Natural killer cell (primary cell): ENCODE data around the gene BMPR1A. TPM values are rescaled to one million over a fixed set of nuclear protein-coding genes. Genes with fewer than 3 reads are reported as not detected.

Experiments
- ATAC-seq, 3 donors: fragments of 150-1000 bp in 2 of 3; fragments of 200-7000 bp in 1 of 3; cut with Tn5 transposase; 1 replicate in 1 of 3; 2 replicates in 2 of 3; pipeline ENCODE4 v1.10.0; 2021; ENCODE audit warnings: mild to moderate bottlenecking in 2 of 3, moderate library complexity in 2 of 3
- DNase-seq, 2 donors: peaks; one replicate each; pipeline versions ENCODE4 v3.0.0 to v3.0.0-alpha.2; 2013 to 2021; ENCODE audit warnings: mixed read lengths in 1 of 2
- H3K27ac ChIP-seq: one replicate; pipeline ENCODE4 v1.5.1; 2013; ENCODE audit warnings: mild to moderate bottlenecking, low read length
- H3K27me3 ChIP-seq: one replicate; pipeline ENCODE4 v1.6.1; 2013; ENCODE audit warnings: low read length; ENCODE audit not compliant: control insufficient read depth, insufficient read depth
- H3K36me3 ChIP-seq: one replicate; pipeline ENCODE4 v1.6.1; 2013; ENCODE audit warnings: low read length; ENCODE audit not compliant: control insufficient read depth, insufficient read depth
- H3K4me1 ChIP-seq: one replicate; pipeline ENCODE4 v1.6.1; 2013; ENCODE audit warnings: low read length; ENCODE audit not compliant: control insufficient read depth, insufficient read depth
- H3K4me3 ChIP-seq: one replicate; pipeline ENCODE4 v1.5.1; 2013; ENCODE audit warnings: low read length
- H3K9me3 ChIP-seq: one replicate; pipeline ENCODE4 v1.6.1; 2013; ENCODE audit warnings: low read length; ENCODE audit not compliant: control insufficient read depth, insufficient read depth
- H3K27ac Mint-ChIP-seq, 2 donors: one replicate each; pipeline ENCODE4 v1.8.0; 2022; ENCODE audit warnings: mild to moderate bottlenecking in 2 of 2, mixed read lengths in 2 of 2, moderate library complexity in 1 of 2
- H3K27me3 Mint-ChIP-seq, 2 donors: one replicate each; pipeline ENCODE4 v1.8.0; 2022; ENCODE audit warnings: low read depth in 2 of 2, mixed read lengths in 2 of 2
- H3K36me3 Mint-ChIP-seq: one replicate; pipeline ENCODE4 v1.8.0; 2022; ENCODE audit warnings: mixed read lengths
- H3K4me1 Mint-ChIP-seq, 2 donors: one replicate each; pipeline ENCODE4 v1.8.0; 2022; ENCODE audit warnings: mixed read lengths in 2 of 2
- H3K4me3 Mint-ChIP-seq: one replicate; pipeline ENCODE4 v1.8.0; 2022; ENCODE audit warnings: mild to moderate bottlenecking, moderate library complexity, mixed read lengths
- H3K9me3 Mint-ChIP-seq, 2 donors: one replicate each; pipeline ENCODE4 v1.8.0; 2022; ENCODE audit warnings: mixed read lengths in 2 of 2
- WGBS: methylation state at CpG from one replicate; pipeline ENCODE4 v1.1.7; 2013; ENCODE audit warnings: missing lambda C conversion rate; ENCODE audit not compliant: insufficient coverage; 5-methylcytosine and 5-hydroxymethylcytosine counted together
- intact Hi-C: fragments of 100-400 bp; cut with micrococcal nuclease; formaldehyde crosslinking; loops from one replicate; pipeline ENCODE4 v1.14.2; 2022
- total RNA-seq, 4 donors: library from RNA; stranded (reverse); fragments of 120-200 nt in 1 of 4; gene quantifications; one replicate each; pipeline versions ENCODE4 v1.2.3 to v1.2.4, GENCODE V29; 2013 to 2022
- TF ChIP-seq, protein P1 (sequence below): fragments of 200-600 bp; IDR thresholded peaks from one replicate; pipeline ENCODE4 v1.8.0; 2022; ENCODE audit warnings: antibody characterized with exemption

BMPR1A gene
- total RNA-seq, 3 donors from 2014 or later (not counting 1 experiment from before 2014, with no cell fraction given), result 5.5 to 8.1 (median 7.7) TPM

DNA sequence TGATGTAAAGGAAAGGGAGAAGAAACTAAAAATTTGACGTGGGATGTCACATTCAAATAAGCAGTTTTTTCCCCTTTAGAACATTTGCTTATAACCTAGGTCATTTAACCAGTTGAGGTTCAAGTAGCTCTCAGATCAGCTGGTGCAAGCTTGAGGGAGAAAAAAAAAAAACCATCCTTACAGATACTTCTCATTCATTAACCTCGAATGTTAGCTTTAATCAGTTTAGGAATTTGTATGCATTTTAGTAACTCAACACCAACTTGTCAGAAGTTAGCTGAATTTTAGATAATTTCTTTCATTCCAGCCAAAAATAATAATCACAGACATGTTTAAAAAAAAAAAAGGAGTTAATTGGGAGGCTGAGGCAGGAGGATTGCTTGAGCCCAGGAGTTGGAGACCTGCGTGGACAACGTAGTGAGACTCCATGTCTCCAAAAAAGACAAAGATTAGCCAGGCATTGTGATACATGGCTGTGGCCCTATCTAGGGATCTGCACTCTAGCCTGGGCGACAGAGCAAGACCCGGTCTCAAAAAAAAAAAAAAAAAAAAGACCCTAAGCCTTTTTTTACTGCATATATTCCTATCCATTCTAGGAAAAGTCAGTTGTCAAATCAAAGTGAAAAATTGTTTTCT, 46.2 kb downstream of the BMPR1A start:
- 95% methylated on average over 4 of the region's 6 CpGs for WGBS
- no peak overlapping the region for H3K27ac ChIP-seq
- Mint-ChIP-seq H3K27ac (no peak overlapping the region), H3K4me1 (peaks cover 5 to 13% of the 10 kb centered on the region in 2 donors), H3K36me3 (no peaks in the 10 kb centered on the region), H3K9me3 (no peaks in the 10 kb centered on the region), H3K4me3 (no peak overlapping the region), H3K27me3 (no peaks in the 10 kb centered on the region)
- no peak for DNase-seq
- ATAC-seq, result no peak
- no peaks in the 10 kb centered on the region for H3K27me3 ChIP-seq
- H3K36me3 ChIP-seq, result no peaks in the 10 kb centered on the region
- H3K4me3 ChIP-seq, result no peak overlapping the region
- H3K9me3 ChIP-seq, result no peaks in the 10 kb centered on the region
- intact Hi-C loops, result no loop called here
- TF ChIP-seq, protein P1, sequence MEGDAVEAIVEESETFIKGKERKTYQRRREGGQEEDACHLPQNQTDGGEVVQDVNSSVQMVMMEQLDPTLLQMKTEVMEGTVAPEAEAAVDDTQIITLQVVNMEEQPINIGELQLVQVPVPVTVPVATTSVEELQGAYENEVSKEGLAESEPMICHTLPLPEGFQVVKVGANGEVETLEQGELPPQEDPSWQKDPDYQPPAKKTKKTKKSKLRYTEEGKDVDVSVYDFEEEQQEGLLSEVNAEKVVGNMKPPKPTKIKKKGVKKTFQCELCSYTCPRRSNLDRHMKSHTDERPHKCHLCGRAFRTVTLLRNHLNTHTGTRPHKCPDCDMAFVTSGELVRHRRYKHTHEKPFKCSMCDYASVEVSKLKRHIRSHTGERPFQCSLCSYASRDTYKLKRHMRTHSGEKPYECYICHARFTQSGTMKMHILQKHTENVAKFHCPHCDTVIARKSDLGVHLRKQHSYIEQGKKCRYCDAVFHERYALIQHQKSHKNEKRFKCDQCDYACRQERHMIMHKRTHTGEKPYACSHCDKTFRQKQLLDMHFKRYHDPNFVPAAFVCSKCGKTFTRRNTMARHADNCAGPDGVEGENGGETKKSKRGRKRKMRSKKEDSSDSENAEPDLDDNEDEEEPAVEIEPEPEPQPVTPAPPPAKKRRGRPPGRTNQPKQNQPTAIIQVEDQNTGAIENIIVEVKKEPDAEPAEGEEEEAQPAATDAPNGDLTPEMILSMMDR, result no peak
- H3K4me1 ChIP-seq, result no peaks in the 10 kb centered on the region

DNA sequence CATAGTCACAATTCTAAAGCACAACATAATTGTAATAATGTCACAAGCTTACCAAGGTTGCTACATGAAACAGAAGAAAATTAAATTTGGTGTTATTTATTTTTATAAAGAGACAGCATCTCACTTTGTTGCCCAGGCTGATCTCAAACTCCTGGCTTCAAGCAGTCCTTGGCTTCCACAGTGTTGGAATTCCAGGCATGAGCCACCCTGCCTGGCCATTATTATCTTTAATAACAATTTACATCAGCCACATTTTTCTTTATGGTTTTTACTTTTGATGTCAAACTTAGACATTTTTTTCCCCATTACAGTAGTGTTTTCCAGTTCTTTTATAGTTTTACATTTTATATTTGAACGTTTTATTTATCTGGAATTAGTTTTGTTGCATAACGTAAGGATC, 46.7 kb downstream of the BMPR1A start:
- no peak for DNase-seq
- TF ChIP-seq, protein P1, result no peak
- H3K4me3 Mint-ChIP-seq, result no peak overlapping the region
- Histone ChIP-seq H3K4me3 (no peak overlapping the region), H3K36me3 (no peaks in the 10 kb centered on the region), H3K27ac (no peak overlapping the region), H3K27me3 (no peaks in the 10 kb centered on the region), H3K9me3 (no peaks in the 10 kb centered on the region), H3K4me1 (no peaks in the 10 kb centered on the region)
- H3K36me3 Mint-ChIP-seq, result no peaks in the 10 kb centered on the region
- no peaks in the 10 kb centered on the region for H3K27me3 Mint-ChIP-seq
- H3K27ac Mint-ChIP-seq, result no peak overlapping the region
- intact Hi-C loops, result no loop called here
- WGBS, result no CpG with 5 or more reads among the region's 2 CpGs
- H3K4me1 Mint-ChIP-seq, result peaks cover 5 to 13% of the 10 kb centered on the region in 2 donors
- H3K9me3 Mint-ChIP-seq, result no peaks in the 10 kb centered on the region
- ATAC-seq, result no peak

DNA sequence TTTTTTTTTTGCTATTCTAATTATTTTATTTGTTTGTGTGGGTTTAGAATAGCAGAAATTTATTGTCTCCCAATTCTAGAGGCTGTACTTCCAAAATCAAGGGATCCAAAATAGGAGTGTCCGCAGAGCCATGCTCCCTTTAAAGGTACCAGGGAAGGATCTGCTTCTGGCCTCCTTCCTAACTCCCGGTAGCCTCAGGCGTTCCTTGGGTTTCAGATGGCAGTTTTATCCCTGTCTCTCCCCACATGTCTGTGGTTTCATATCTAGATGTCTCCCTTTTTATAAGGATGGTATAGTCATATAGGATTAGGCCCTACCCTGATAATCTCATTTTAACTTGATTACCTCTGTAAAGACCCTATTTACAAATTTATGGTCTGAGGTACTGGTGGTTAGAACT, 48.4 kb downstream of the BMPR1A start:
- Histone ChIP-seq H3K4me3 (no peak overlapping the region), H3K27me3 (no peaks in the 10 kb centered on the region), H3K9me3 (no peaks in the 10 kb centered on the region), H3K27ac (no peak overlapping the region), H3K4me1 (no peaks in the 10 kb centered on the region), H3K36me3 (no peaks in the 10 kb centered on the region)
- no peaks in the 10 kb centered on the region for H3K27me3 Mint-ChIP-seq
- H3K4me1 Mint-ChIP-seq, result no peaks in the 10 kb centered on the region
- TF ChIP-seq, protein P1, result no peak
- H3K4me3 Mint-ChIP-seq, result no peak overlapping the region
- 92% methylated on average over 2 of the region's 3 CpGs for WGBS
- H3K36me3 Mint-ChIP-seq, result no peaks in the 10 kb centered on the region
- intact Hi-C loops, result no loop called here
- H3K9me3 Mint-ChIP-seq, result no peaks in the 10 kb centered on the region
- no peak for DNase-seq
- H3K27ac Mint-ChIP-seq, result no peak overlapping the region
- ATAC-seq, result no peak

DNA sequence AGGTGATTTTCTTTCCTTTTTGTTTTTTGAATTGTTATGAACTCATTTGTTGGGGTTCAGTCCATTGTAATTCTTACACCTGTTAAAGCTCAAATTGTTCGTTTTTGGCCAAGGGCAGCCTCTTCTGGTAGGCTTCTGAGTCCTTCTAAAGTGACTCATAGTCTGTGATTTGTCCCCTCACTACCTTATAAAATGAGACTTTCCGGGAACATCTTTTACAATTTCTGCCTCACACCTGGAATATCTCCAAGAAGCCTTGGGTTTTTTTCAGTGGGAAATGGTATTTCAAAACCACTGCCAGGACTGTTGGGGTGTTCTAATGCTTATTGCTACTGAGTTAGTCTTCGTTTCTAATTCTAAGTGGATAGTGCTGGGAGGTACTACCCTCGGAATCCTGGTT, 56.7 kb downstream of the BMPR1A start:
- no peak for DNase-seq
- H3K27me3 ChIP-seq, result no peaks in the 10 kb centered on the region
- Mint-ChIP-seq H3K9me3 (no peaks in the 10 kb centered on the region), H3K27me3 (no peaks in the 10 kb centered on the region), H3K4me3 (no peak overlapping the region), H3K27ac (no peak overlapping the region), H3K4me1 (peaks cover 0 to 14% of the 10 kb centered on the region in 2 donors), H3K36me3 (no peaks in the 10 kb centered on the region)
- ATAC-seq, result no peak
- no peak overlapping the region for H3K4me3 ChIP-seq
- intact Hi-C loops, result no loop called here
- H3K9me3 ChIP-seq, result no peaks in the 10 kb centered on the region
- no peak overlapping the region for H3K27ac ChIP-seq
- no peaks in the 10 kb centered on the region for H3K4me1 ChIP-seq
- WGBS, result 80% methylated on average over 4 of the region's 4 CpGs
- H3K36me3 ChIP-seq, result no peaks in the 10 kb centered on the region
- TF ChIP-seq, protein P1, result no peak
